Tibial nerve (tissue), 4 donors: ENCODE data around the gene ASPG. TPM values are rescaled to one million over a fixed set of nuclear protein-coding genes. Genes with fewer than 3 reads are reported as not detected.

Source experiments
- DNase-seq, 2 donors: peaks; one replicate each; pipeline ENCODE4 v3.0.0-alpha.2; 2019; ENCODE audit warnings: low spot score in 2 of 2
- H3K27ac ChIP-seq, 4 donors: fragments of 200-600 bp; sonication (generic) in 3 of 4; one replicate each; pipeline ENCODE4 v1.5.1; 2017 to 2019; ENCODE audit warnings: mild to moderate bottlenecking in 1 of 4
- H3K27me3 ChIP-seq, 2 donors: fragments of 200-600 bp; sonication (generic) in 1 of 2; one replicate each; pipeline versions ENCODE4 v1.5.1 to v1.6.0; 2017 to 2019
- H3K36me3 ChIP-seq, 3 donors: fragments of 200-600 bp; sonication (generic); one replicate each; pipeline ENCODE4 v1.5.1; 2018 to 2019
- H3K4me1 ChIP-seq, 4 donors: fragments of 200-600 bp; sonication (generic) in 3 of 4; one replicate each; pipeline ENCODE4 v1.5.1; 2017 to 2019
- H3K4me3 ChIP-seq, 4 donors: fragments of 200-600 bp; sonication (generic) in 3 of 4; one replicate each; pipeline ENCODE4 v1.5.1; 2017 to 2019; ENCODE audit warnings: mild to moderate bottlenecking in 1 of 4, moderate library complexity in 1 of 4
- H3K9me3 ChIP-seq, 4 donors: fragments of 200-600 bp; sonication (generic) in 3 of 4; one replicate each; pipeline ENCODE4 v1.5.1; 2017 to 2019
- EP300 ChIP-seq, 2 donors: sonication (generic); formaldehyde crosslinking; IDR thresholded peaks; one replicate each; pipeline ENCODE4 v1.6.1; 2017; ENCODE audit warnings: antibody characterized with exemption in 2 of 2, mild to moderate bottlenecking in 1 of 2
- POLR2A ChIP-seq, 2 donors: fragments of 450-650 bp; IDR thresholded peaks; one replicate each; pipeline ENCODE4 v1.6.1; 2017; ENCODE audit warnings: antibody characterized with exemption in 2 of 2, mild to moderate bottlenecking in 2 of 2, moderate library complexity in 2 of 2
- WGBS, 2 donors: methylation state at CpG; one replicate each; pipeline ENCODE4 v1.1.5; 2018; 5-methylcytosine and 5-hydroxymethylcytosine counted together
- total RNA-seq, 4 donors: library from RNA; depleted of rRNA; stranded (reverse); fragments of >200 nt; gene quantifications; one replicate each; pipeline ENCODE4 v1.1.0, GENCODE V29; 2016
- TF ChIP-seq, protein P1 (sequence below), 5 experiments: fragments of 200-600 bp in 3 of 5; fragments of 450-650 bp in 2 of 5; sonication (generic) in 3 of 5; IDR thresholded peaks; one replicate each; pipeline ENCODE4 v1.5.1; 2016 to 2019; ENCODE audit warnings: antibody characterized with exemption in 5 of 5, mild to moderate bottlenecking in 3 of 5, moderate library complexity in 2 of 5

Gene ASPG
- total RNA-seq, 4 donors from 2014 or later = 2.4 to 8.7 (median 2.7) TPM

DNA sequence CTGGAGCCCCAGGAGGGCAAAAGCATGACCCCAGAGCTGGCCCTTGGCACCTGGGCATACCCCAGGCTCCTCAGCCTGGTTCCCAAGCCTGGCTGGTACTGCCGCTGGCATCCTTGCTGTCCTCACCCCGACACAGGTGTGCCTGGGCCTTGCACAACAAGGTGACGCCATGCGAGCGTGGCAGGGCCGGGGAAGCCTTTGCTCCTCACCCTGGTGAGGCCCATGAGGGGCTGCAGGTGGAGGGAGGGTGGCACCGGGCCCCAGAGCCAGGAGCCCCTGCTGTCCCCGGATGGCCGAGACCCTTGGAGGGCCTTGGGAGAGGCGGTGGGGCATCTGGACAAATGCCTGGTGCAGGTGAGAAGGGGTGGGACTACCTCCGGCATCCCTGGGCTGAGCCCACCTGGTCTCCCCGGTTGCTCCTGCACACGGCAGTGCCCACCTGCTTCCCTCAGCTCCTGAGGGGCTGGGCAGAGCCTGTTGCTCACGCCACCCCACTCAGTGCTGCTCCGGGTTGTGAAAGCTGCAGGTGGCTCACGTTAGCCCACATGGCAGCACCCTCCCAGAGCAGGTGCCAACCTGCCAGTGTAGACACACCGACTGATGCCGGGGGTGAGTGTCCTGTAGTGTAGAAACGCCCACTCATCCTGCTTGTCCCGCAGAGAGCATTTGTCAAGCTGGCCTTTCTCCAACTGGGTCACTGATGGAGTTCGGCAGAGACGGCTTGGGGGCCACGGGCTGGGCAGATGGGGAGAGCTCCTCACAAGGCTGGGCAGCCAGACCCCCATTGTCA lies 28.3 kb downstream of the ASPG start:
- Histone ChIP-seq H3K4me3 (no peak overlapping the region), H3K27me3 (peaks cover 0 to 48% of the 10 kb centered on the region in 2 donors), H3K9me3 (no peaks in the 10 kb centered on the region), H3K36me3 (no peaks in the 10 kb centered on the region), H3K27ac (no peak overlapping the region), H3K4me1 (peaks cover 0 to 21% (median 0%) of the 10 kb centered on the region in 4 donors)
- DNase-seq = no peak
- WGBS, 2 donors = 41 to 57% methylated on average over 9 to 16 of the region's 23 CpGs
- TF ChIP-seq, protein P1, sequence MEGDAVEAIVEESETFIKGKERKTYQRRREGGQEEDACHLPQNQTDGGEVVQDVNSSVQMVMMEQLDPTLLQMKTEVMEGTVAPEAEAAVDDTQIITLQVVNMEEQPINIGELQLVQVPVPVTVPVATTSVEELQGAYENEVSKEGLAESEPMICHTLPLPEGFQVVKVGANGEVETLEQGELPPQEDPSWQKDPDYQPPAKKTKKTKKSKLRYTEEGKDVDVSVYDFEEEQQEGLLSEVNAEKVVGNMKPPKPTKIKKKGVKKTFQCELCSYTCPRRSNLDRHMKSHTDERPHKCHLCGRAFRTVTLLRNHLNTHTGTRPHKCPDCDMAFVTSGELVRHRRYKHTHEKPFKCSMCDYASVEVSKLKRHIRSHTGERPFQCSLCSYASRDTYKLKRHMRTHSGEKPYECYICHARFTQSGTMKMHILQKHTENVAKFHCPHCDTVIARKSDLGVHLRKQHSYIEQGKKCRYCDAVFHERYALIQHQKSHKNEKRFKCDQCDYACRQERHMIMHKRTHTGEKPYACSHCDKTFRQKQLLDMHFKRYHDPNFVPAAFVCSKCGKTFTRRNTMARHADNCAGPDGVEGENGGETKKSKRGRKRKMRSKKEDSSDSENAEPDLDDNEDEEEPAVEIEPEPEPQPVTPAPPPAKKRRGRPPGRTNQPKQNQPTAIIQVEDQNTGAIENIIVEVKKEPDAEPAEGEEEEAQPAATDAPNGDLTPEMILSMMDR (IDR thresholded peaks at IDR 0.05) = no peak
- TF ChIP-seq EP300 (IDR thresholded peaks at IDR 0.05) (no peak), POLR2A (IDR thresholded peaks at IDR 0.05) (no peak)

DNA sequence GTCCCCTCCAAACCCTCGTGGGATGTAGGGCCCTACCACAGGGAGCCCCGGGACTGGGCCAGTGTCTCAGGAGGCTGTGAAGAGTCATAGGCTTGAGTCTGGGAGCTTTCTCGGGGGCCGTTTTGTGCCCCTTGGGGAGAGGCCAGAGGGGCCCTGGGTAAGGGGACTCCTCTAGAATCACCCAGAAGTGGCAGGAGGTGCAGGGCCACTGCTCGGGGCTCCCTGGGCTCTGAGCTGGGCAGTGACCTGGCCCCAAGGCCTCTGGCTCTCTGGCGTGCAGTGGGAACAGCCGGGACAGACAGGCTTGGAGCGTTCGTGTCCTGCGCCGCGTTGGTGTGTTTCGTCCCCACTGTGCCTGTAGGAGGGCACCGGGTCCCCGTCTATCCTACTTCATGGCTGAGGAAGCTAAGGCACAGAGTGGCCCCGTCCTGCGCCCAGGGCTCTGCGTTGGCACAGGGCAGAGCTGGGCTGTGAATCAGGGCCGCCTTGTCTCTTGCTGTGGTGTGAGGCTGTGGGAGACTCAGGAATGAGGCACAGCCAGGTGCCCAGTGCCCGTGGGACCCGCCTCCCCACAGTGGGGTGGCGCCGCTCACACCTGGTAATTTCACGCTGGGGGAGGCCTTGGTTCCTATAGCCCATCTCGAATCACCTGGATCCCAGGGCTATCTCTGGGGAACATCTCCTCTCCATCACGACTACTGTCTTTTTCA lies 29.1 kb downstream of the ASPG start:
- DNase-seq = no peak
- no peak overlapping the region for H3K27ac ChIP-seq
- H3K27me3 ChIP-seq = peaks cover 0 to 55% of the 10 kb centered on the region in 2 donors
- H3K9me3 ChIP-seq = no peaks in the 10 kb centered on the region
- H3K36me3 ChIP-seq = no peaks in the 10 kb centered on the region
- TF ChIP-seq EP300 (IDR thresholded peaks at IDR 0.05) = no peak
- TF ChIP-seq, protein P1 (IDR thresholded peaks at IDR 0.05) = no peak
- TF ChIP-seq POLR2A (IDR thresholded peaks at IDR 0.05) = no peak
- H3K4me1 ChIP-seq = peaks cover 0 to 21% (median 0%) of the 10 kb centered on the region in 4 donors
- 73 to 79% methylated on average over 10 to 23 of the region's 26 CpGs for WGBS, 2 donors
- no peak overlapping the region for H3K4me3 ChIP-seq

DNA sequence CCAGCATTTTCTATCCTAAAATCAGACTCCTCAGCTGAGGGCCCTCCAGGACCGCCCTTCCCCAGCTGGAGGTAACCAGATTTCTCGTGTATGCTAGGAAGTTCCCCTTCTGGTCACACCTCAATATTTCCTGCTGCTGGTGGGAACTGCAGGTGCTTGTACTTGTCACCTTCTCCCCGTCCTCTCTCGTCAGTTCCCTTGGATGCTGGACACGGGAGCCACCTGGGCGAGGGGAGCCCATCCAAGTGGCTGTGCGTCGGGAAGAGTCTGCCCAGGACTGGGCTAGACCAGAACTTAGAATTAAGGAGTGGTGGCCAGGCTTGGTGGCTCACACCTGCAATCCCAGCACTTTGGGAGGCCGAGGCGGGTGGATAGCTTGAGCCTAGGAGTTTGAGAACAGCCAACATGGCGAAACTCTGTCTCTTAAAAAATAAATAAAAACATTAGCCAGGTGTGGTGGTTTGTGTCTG lies 29.7 kb downstream of the ASPG start:
- H3K36me3 ChIP-seq = no peaks in the 10 kb centered on the region
- peaks cover 0 to 61% of the 10 kb centered on the region in 2 donors for H3K27me3 ChIP-seq
- no peak overlapping the region for H3K4me3 ChIP-seq
- H3K27ac ChIP-seq = no peak overlapping the region
- H3K9me3 ChIP-seq = no peaks in the 10 kb centered on the region
- H3K4me1 ChIP-seq = peaks cover 0 to 21% (median 0%) of the 10 kb centered on the region in 4 donors
- 78% methylated on average over 11 of the region's 11 CpGs for WGBS, 2 donors
- DNase-seq = no peak
- no peak for TF ChIP-seq EP300 (IDR thresholded peaks at IDR 0.05)
- no peak for TF ChIP-seq POLR2A (IDR thresholded peaks at IDR 0.05)
- TF ChIP-seq, protein P1 (IDR thresholded peaks at IDR 0.05) = no peak

DNA sequence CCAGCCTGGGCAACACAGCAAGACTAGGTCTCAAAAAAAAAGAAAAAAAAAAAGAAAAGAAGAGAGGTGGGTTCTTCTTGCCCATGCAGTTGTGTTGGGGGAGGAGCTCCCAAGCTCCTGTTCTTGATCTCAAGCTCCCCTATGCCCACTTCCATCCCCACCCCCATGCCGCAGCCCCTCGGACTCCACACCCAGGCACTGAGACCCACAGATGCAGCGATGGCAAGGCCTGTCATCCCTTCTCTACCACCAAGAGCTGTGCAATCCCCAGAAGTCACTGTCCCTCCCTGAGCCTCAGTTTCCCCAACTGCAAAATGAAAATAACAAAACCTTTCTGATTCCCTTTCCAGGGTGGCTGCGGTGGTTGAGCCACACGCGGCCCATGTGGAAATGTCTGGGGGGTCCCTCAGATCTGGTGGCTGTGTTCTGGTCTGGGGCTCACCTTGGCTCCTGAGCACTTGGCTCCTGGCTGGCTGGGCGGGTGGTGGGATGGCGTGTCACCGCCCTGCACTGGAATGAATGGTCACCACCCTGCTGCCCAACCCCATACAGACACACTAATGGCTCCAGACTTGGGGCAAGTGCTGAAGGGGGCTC lies 30.3 kb downstream of the ASPG start:
- peaks cover 0 to 3% (median 0%) of the 10 kb centered on the region in 4 donors for H3K9me3 ChIP-seq
- H3K27ac ChIP-seq = no peak overlapping the region
- H3K27me3 ChIP-seq = peaks cover 0 to 67% of the 10 kb centered on the region in 2 donors
- no peak overlapping the region for H3K4me3 ChIP-seq
- DNase-seq = no peak
- H3K4me1 ChIP-seq = peaks cover 0 to 21% (median 0%) of the 10 kb centered on the region in 4 donors
- WGBS, 2 donors = 72 to 85% methylated on average over 9 of the region's 9 CpGs
- TF ChIP-seq, protein P1 (IDR thresholded peaks at IDR 0.05) = no peak
- TF ChIP-seq POLR2A (IDR thresholded peaks at IDR 0.05) (no peak), EP300 (IDR thresholded peaks at IDR 0.05) (no peak)
- H3K36me3 ChIP-seq = no peaks in the 10 kb centered on the region
